Smooth muscle cell (in vitro differentiated cells): ENCODE measurements around the gene SDR9C7. TPM values are rescaled to one million over a fixed set of nuclear protein-coding genes. Genes with fewer than 3 reads are reported as not detected.
"Not testable (repeated sequence)": the region's sequence is repeated elsewhere in the genome, so short reads cannot be mapped to it uniquely, and the experiment has no call there.

Source experiments
- DNase-seq: peaks from one replicate; lab custom pipeline; 2025; ENCODE audit not compliant: unreplicated experiment; lab: John Stamatoyannopoulos, UW
- H2AFZ ChIP-seq: fragments of 200-600 bp; sonication (generic); 2 replicates; pipeline ENCODE4 v1.6.0; 2016; ENCODE audit warnings: antibody characterized with exemption, low read depth, mild to moderate bottlenecking
- H3F3A ChIP-seq: fragments of 200-600 bp; sonication (generic); 2 replicates; pipeline ENCODE4 v1.6.0; 2017; ENCODE audit warnings: antibody characterized with exemption, low read depth
- H3K27ac ChIP-seq: fragments of 200-600 bp; sonication (generic); 2 replicates; pipeline ENCODE4 v1.5.1; 2016; ENCODE audit warnings: low read depth, mild to moderate bottlenecking
- H3K27me3 ChIP-seq: fragments of 200-600 bp; sonication (generic); 2 replicates; pipeline ENCODE4 v1.6.1; 2016; ENCODE audit warnings: low read depth, mild to moderate bottlenecking
- H3K36me3 ChIP-seq: fragments of 200-600 bp; sonication (generic); 2 replicates; pipeline ENCODE4 v1.5.1; 2016; ENCODE audit warnings: low read depth
- H3K4me1 ChIP-seq: fragments of 200-600 bp; sonication (generic); 2 replicates; pipeline ENCODE4 v1.5.1; 2016; ENCODE audit warnings: low read depth
- H3K4me2 ChIP-seq: fragments of 200-600 bp; sonication (generic); 2 replicates; pipeline ENCODE4 v1.6.0; 2016; ENCODE audit warnings: mild to moderate bottlenecking
- H3K4me3 ChIP-seq: fragments of 200-600 bp; sonication (generic); 2 replicates; pipeline ENCODE4 v1.5.1; 2016; ENCODE audit warnings: mild to moderate bottlenecking
- H3K79me2 ChIP-seq: fragments of 200-600 bp; sonication (generic); 2 replicates; pipeline ENCODE4 v1.6.0; 2016; ENCODE audit warnings: low read depth, mild to moderate bottlenecking
- H3K9ac ChIP-seq: fragments of 200-600 bp; sonication (generic); 2 replicates; pipeline ENCODE4 v1.6.0; 2016; ENCODE audit warnings: low read depth
- H3K9me3 ChIP-seq: fragments of 200-600 bp; sonication (generic); replicated peaks from 2 replicates; pipeline ENCODE4 v1.5.1; 2016; ENCODE audit warnings: low read depth
- H4K20me1 ChIP-seq: fragments of 200-600 bp; sonication (generic); 2 replicates; pipeline ENCODE4 v1.6.0; 2016; ENCODE audit warnings: low read depth
- WGBS: methylation state at CpG from one replicate; pipeline ENCODE4 v1.1.7; 2016; ENCODE audit warnings: low lambda C conversion rate; 5-methylcytosine and 5-hydroxymethylcytosine counted together
- polyA plus RNA-seq: library from polyadenylated mRNA; unstranded; fragments of >200 nt; fragmentation: Nextera tagmentation; extraction: Ambion mirVana; gene quantifications from 2 replicates; pipeline ENCODE4 v1.2.1, GENCODE V29; 2016
- total RNA-seq: library from RNA; depleted of rRNA; stranded (reverse); fragments of >200 nt; gene quantifications from 2 replicates; pipeline ENCODE4 v1.2.3, GENCODE V29; 2014
- TF ChIP-seq, protein P1 (sequence below): fragments of 200-600 bp; sonication (generic); IDR thresholded peaks from 2 replicates; pipeline ENCODE4 v1.5.1; 2017; ENCODE audit warnings: borderline replicate concordance, mild to moderate bottlenecking, antibody characterized with exemption; ENCODE audit not compliant: insufficient read depth, poor library complexity, severe bottlenecking

SDR9C7 gene
- total and polyA plus RNA-seq, 2 experiments from 2014 or later, result 0.83 to 1.1 TPM

- H3K27me3 ChIP-seq, result no peaks in the 10 kb centered on the region
- H3K36me3 ChIP-seq, result no peaks in the 10 kb centered on the region
- H3K79me2 ChIP-seq, result no peaks in the 10 kb centered on the region
- no peak for DNase-seq
- H3K9ac ChIP-seq, result no peak overlapping the region
- H3K9me3 ChIP-seq, result no peaks in the 10 kb centered on the region
- no peaks in the 10 kb centered on the region for H3F3A ChIP-seq
- H3K4me1 ChIP-seq, result no peaks in the 10 kb centered on the region
- H2AFZ ChIP-seq, result no peak overlapping the region
- WGBS, result 57% methylated on average over 3 of the region's 3 CpGs
- TF ChIP-seq, protein P1, sequence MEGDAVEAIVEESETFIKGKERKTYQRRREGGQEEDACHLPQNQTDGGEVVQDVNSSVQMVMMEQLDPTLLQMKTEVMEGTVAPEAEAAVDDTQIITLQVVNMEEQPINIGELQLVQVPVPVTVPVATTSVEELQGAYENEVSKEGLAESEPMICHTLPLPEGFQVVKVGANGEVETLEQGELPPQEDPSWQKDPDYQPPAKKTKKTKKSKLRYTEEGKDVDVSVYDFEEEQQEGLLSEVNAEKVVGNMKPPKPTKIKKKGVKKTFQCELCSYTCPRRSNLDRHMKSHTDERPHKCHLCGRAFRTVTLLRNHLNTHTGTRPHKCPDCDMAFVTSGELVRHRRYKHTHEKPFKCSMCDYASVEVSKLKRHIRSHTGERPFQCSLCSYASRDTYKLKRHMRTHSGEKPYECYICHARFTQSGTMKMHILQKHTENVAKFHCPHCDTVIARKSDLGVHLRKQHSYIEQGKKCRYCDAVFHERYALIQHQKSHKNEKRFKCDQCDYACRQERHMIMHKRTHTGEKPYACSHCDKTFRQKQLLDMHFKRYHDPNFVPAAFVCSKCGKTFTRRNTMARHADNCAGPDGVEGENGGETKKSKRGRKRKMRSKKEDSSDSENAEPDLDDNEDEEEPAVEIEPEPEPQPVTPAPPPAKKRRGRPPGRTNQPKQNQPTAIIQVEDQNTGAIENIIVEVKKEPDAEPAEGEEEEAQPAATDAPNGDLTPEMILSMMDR, result no peak
- H3K27ac ChIP-seq, result no peak overlapping the region
- H3K4me2 ChIP-seq, result no peak overlapping the region
- no peaks in the 10 kb centered on the region for H4K20me1 ChIP-seq
- no peak overlapping the region for H3K4me3 ChIP-seq
Measured at GRCh38 chr12:56886319-56886718, 47.9 kb downstream of the SDR9C7 start.

DNA sequence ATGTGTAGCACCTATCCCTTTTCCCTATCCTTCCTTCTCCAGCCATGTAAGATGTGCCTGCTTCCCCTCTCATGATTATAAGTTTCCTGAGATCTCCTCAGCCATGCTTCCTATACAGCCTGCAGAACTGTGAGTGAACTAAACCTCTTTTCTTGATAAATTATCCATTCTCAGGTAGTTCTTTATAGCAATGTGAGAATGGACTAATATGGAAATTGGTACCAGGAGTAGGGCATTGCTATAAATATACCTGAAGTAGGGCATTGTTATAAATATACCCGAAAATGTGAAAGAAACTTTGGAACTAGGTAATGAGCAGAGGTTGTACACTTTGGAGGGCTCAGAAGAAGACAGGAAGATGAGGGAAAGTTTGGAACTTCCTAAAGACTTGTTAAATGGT, 48.9 kb downstream of the SDR9C7 start:
- no peaks in the 10 kb centered on the region for H3F3A ChIP-seq
- WGBS, result 72% methylated on average over 1 of the region's 1 CpG
- no peaks in the 10 kb centered on the region for H4K20me1 ChIP-seq
- no peak overlapping the region for H3K27ac ChIP-seq
- H3K4me3 ChIP-seq, result no peak overlapping the region
- DNase-seq, result no peak
- no peak overlapping the region for H3K9ac ChIP-seq
- no peak overlapping the region for H3K4me2 ChIP-seq
- H3K36me3 ChIP-seq, result no peaks in the 10 kb centered on the region
- no peaks in the 10 kb centered on the region for H3K9me3 ChIP-seq
- TF ChIP-seq, protein P1, result no peak
- H3K79me2 ChIP-seq, result no peaks in the 10 kb centered on the region
- no peak overlapping the region for H2AFZ ChIP-seq
- H3K27me3 ChIP-seq, result no peaks in the 10 kb centered on the region
- no peaks in the 10 kb centered on the region for H3K4me1 ChIP-seq

GRCh38 chr12:56884421-56884820, 49.8 kb downstream of the SDR9C7 start:
- no peaks in the 10 kb centered on the region for H3K79me2 ChIP-seq
- H3K4me2 ChIP-seq, result no peak overlapping the region
- no peaks in the 10 kb centered on the region for H3F3A ChIP-seq
- no peaks in the 10 kb centered on the region for H3K27me3 ChIP-seq
- H3K4me1 ChIP-seq, result no peaks in the 10 kb centered on the region
- H4K20me1 ChIP-seq, result no peaks in the 10 kb centered on the region
- TF ChIP-seq, protein P1, result no peak
- H3K36me3 ChIP-seq, result no peaks in the 10 kb centered on the region
- no peak overlapping the region for H2AFZ ChIP-seq
- no peaks in the 10 kb centered on the region for H3K9me3 ChIP-seq
- no peak overlapping the region for H3K4me3 ChIP-seq
- 50% methylated on average over 1 of the region's 1 CpG for WGBS
- DNase-seq, result no peak
- H3K9ac ChIP-seq, result no peak overlapping the region
- H3K27ac ChIP-seq, result no peak overlapping the region

DNA sequence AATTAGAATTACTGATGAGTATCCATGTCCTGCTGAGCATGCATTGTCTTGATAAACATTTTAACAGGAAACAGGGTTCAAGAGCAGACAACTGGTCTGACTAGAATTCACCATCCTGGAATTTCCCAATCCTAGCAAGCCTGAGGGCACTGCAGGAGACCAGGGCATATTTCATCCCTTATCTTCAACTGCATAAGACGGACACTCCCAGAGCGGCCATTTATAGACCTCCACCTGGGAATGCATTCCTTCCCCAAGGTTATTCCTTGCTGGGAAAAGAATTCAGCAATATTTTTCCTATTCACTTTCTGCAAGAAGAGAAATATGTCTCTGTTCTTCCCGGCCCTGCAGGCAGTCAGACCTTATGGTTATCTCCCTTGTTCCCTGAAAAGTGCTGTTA, 51.8 kb downstream of the SDR9C7 start:
- H3K27me3 ChIP-seq, result not testable (repeated sequence)
- 93% methylated on average over 3 of the region's 3 CpGs for WGBS

More for the DNA sequence above, 51.8 kb downstream of the SDR9C7 start:
- H3K4me1 ChIP-seq, H3F3A ChIP-seq, H3K4me2 ChIP-seq, DNase-seq, H3K9me3 ChIP-seq, H3K79me2 ChIP-seq, H4K20me1 ChIP-seq, H2AFZ ChIP-seq, H3K9ac ChIP-seq, H3K4me3 ChIP-seq, H3K27ac ChIP-seq, H3K36me3 ChIP-seq: not testable (repeated sequence)
